ENCODE results near the gene UST. TPM values are rescaled to one million over a fixed set of nuclear protein-coding genes. Genes with fewer than 3 reads are reported as not detected.

The UST gene
- total RNA-seq, 3 donors from 2014 or later: 1.3 to 2.2 (median 1.6) TPM

GRCh38 chr6:148957752-148958151 is 210.9 kb downstream of the UST start:
- Mint-ChIP-seq H3K36me3 (ENCODE audit: insufficient read depth) (no peaks in the 10 kb centered on the region), H3K4me3 (no peak overlapping the region), H3K9me3 (no peaks in the 10 kb centered on the region), H3K27me3 (ENCODE audit: low read depth) (no peaks in the 10 kb centered on the region), H3K4me1 (ENCODE audit: low read depth) (no peaks in the 10 kb centered on the region)
- ATAC-seq (no peak), DNase-seq (no peak)

GRCh38 chr6:148959008-148959407 is 212.2 kb downstream of the UST start:
- no peaks in the 10 kb centered on the region for H3K36me3 Mint-ChIP-seq (ENCODE audit: insufficient read depth)
- H3K4me3 Mint-ChIP-seq: no peak overlapping the region
- H3K4me1 Mint-ChIP-seq (ENCODE audit: low read depth): no peaks in the 10 kb centered on the region
- H3K27me3 Mint-ChIP-seq (ENCODE audit: low read depth): no peaks in the 10 kb centered on the region
- ATAC-seq (no peak), DNase-seq (no peak)
- no peaks in the 10 kb centered on the region for H3K9me3 Mint-ChIP-seq

- no peaks in the 10 kb centered on the region for H3K27me3 Mint-ChIP-seq (ENCODE audit: low read depth)
- H3K36me3 Mint-ChIP-seq (ENCODE audit: insufficient read depth): no peaks in the 10 kb centered on the region
- ATAC-seq (no peak), DNase-seq (no peak)
- no peak overlapping the region for H3K4me3 Mint-ChIP-seq
- no peaks in the 10 kb centered on the region for H3K9me3 Mint-ChIP-seq
- no peaks in the 10 kb centered on the region for H3K4me1 Mint-ChIP-seq (ENCODE audit: low read depth)
Observed at GRCh38 chr6:148959501-148959900, 212.7 kb downstream of the UST start.

GRCh38 chr6:148962854-148963515 is 216.2 kb downstream of the UST start:
- no peaks in the 10 kb centered on the region for H3K4me1 Mint-ChIP-seq (ENCODE audit: low read depth)
- no peak overlapping the region for H3K4me3 Mint-ChIP-seq
- DNase-seq: no peak
- no peak for ATAC-seq
- no peaks in the 10 kb centered on the region for H3K9me3 Mint-ChIP-seq
- peaks cover 3% of the 10 kb centered on the region for H3K36me3 Mint-ChIP-seq (ENCODE audit: insufficient read depth)
- H3K27me3 Mint-ChIP-seq (ENCODE audit: low read depth): no peaks in the 10 kb centered on the region

- Mint-ChIP-seq H3K4me3 (no peak overlapping the region), H3K4me1 (ENCODE audit: low read depth) (no peaks in the 10 kb centered on the region), H3K9me3 (no peaks in the 10 kb centered on the region), H3K27me3 (ENCODE audit: low read depth) (no peaks in the 10 kb centered on the region), H3K36me3 (ENCODE audit: insufficient read depth) (peaks cover 3% of the 10 kb centered on the region)
- no peak for DNase-seq
- ATAC-seq: no peak
Observed at GRCh38 chr6:148963738-148964137, 216.9 kb downstream of the UST start.

GRCh38 chr6:148964467-148964866 is 217.6 kb downstream of the UST start:
- Mint-ChIP-seq H3K36me3 (ENCODE audit: insufficient read depth) (peaks cover 3% of the 10 kb centered on the region), H3K9me3 (no peaks in the 10 kb centered on the region), H3K27me3 (ENCODE audit: low read depth) (no peaks in the 10 kb centered on the region), H3K4me3 (no peak overlapping the region), H3K4me1 (ENCODE audit: low read depth) (no peaks in the 10 kb centered on the region)
- no peak for DNase-seq
- ATAC-seq: no peak

GRCh38 chr6:148965287-148965686 is 218.5 kb downstream of the UST start:
- no peaks in the 10 kb centered on the region for H3K9me3 Mint-ChIP-seq
- DNase-seq: no peak
- H3K36me3 Mint-ChIP-seq (ENCODE audit: insufficient read depth): peaks cover 3% of the 10 kb centered on the region
- no peak for ATAC-seq
- H3K4me1 Mint-ChIP-seq (ENCODE audit: low read depth): no peaks in the 10 kb centered on the region
- no peak overlapping the region for H3K4me3 Mint-ChIP-seq
- H3K27me3 Mint-ChIP-seq (ENCODE audit: low read depth): no peaks in the 10 kb centered on the region

- H3K4me1 Mint-ChIP-seq (ENCODE audit: low read depth): no peaks in the 10 kb centered on the region
- no peak overlapping the region for H3K4me3 Mint-ChIP-seq
- peaks cover 3% of the 10 kb centered on the region for H3K36me3 Mint-ChIP-seq (ENCODE audit: insufficient read depth)
- ATAC-seq (no peak), DNase-seq (no peak)
- H3K9me3 Mint-ChIP-seq: no peaks in the 10 kb centered on the region
- H3K27me3 Mint-ChIP-seq (ENCODE audit: low read depth): peaks cover 5% of the 10 kb centered on the region
Observed at GRCh38 chr6:148967011-148967520, 220.2 kb downstream of the UST start.

- DNase-seq: no peak
- Mint-ChIP-seq H3K4me3 (no peak overlapping the region), H3K36me3 (ENCODE audit: insufficient read depth) (peaks cover 3% of the 10 kb centered on the region), H3K9me3 (no peaks in the 10 kb centered on the region), H3K27me3 (ENCODE audit: low read depth) (peaks cover 5% of the 10 kb centered on the region), H3K4me1 (ENCODE audit: low read depth) (no peaks in the 10 kb centered on the region)
- ATAC-seq: no peak
Observed at GRCh38 chr6:148967541-148967956, 220.7 kb downstream of the UST start.

- H3K9me3 Mint-ChIP-seq: no peaks in the 10 kb centered on the region
- no peak for DNase-seq
- no peak overlapping the region for H3K4me3 Mint-ChIP-seq
- peaks cover 3% of the 10 kb centered on the region for H3K36me3 Mint-ChIP-seq (ENCODE audit: insufficient read depth)
- H3K27me3 Mint-ChIP-seq (ENCODE audit: low read depth): peaks cover 5% of the 10 kb centered on the region
- no peaks in the 10 kb centered on the region for H3K4me1 Mint-ChIP-seq (ENCODE audit: low read depth)
- no peak for ATAC-seq
Observed at GRCh38 chr6:148968771-148969602, 222.2 kb downstream of the UST start.

GRCh38 chr6:148969603-148970061 is 222.8 kb downstream of the UST start:
- Mint-ChIP-seq H3K4me1 (ENCODE audit: low read depth) (no peaks in the 10 kb centered on the region), H3K27me3 (ENCODE audit: low read depth) (peaks cover 5% of the 10 kb centered on the region), H3K36me3 (ENCODE audit: insufficient read depth) (peaks cover 3% of the 10 kb centered on the region), H3K9me3 (no peaks in the 10 kb centered on the region), H3K4me3 (no peak overlapping the region)
- ATAC-seq (no peak), DNase-seq (no peak)

- Mint-ChIP-seq H3K27me3 (ENCODE audit: low read depth) (peaks cover 9% of the 10 kb centered on the region), H3K9me3 (no peaks in the 10 kb centered on the region), H3K36me3 (ENCODE audit: insufficient read depth) (peaks cover 3% of the 10 kb centered on the region), H3K4me3 (no peak overlapping the region), H3K4me1 (ENCODE audit: low read depth) (no peaks in the 10 kb centered on the region)
- no peak for DNase-seq
- ATAC-seq: no peak
Observed at GRCh38 chr6:148971031-148971927, 224.4 kb downstream of the UST start.

- peak; percentile 27 for DNase-seq
- Mint-ChIP-seq H3K27me3 (ENCODE audit: low read depth) (peaks cover 9% of the 10 kb centered on the region), H3K36me3 (ENCODE audit: insufficient read depth) (no peaks in the 10 kb centered on the region), H3K4me1 (ENCODE audit: low read depth) (no peaks in the 10 kb centered on the region), H3K4me3 (no peak overlapping the region), H3K9me3 (no peaks in the 10 kb centered on the region)
- peak; percentile 85 for ATAC-seq
Observed at GRCh38 chr6:148972481-148972880, 225.7 kb downstream of the UST start.

GRCh38 chr6:148973538-148974208 is 226.8 kb downstream of the UST start:
- H3K4me1 Mint-ChIP-seq (ENCODE audit: low read depth): no peaks in the 10 kb centered on the region
- no peaks in the 10 kb centered on the region for H3K9me3 Mint-ChIP-seq

More at GRCh38 chr6:148973538-148974208, 226.8 kb downstream of the UST start:
- peaks cover 9% of the 10 kb centered on the region for H3K27me3 Mint-ChIP-seq (ENCODE audit: low read depth)
- no peaks in the 10 kb centered on the region for H3K36me3 Mint-ChIP-seq (ENCODE audit: insufficient read depth)
- no peak overlapping the region for H3K4me3 Mint-ChIP-seq
- DNase-seq (no peak), ATAC-seq (no peak)
